IPS DF 6.9 (cell line): ENCODE results near the gene FBXL20.

Source experiments
- DNase-seq: peaks from one replicate; pipeline ENCODE4 v3.0.0-alpha.2; 2013; ENCODE audit warnings: low read depth, low spot score
- H3K27ac ChIP-seq: one replicate; pipeline ENCODE4 v1.5.1; 2013; ENCODE audit warnings: low read length, control low read depth
- H3K27me3 ChIP-seq: 2 replicates; pipeline ENCODE4 v1.6.1; 2013; ENCODE audit warnings: mild to moderate bottlenecking, low read length; ENCODE audit not compliant: control insufficient read depth, insufficient read depth
- H3K36me3 ChIP-seq: 2 replicates; pipeline ENCODE4 v1.6.1; 2013; ENCODE audit warnings: low read length; ENCODE audit not compliant: control insufficient read depth, insufficient read depth
- H3K4me1 ChIP-seq: 2 replicates; pipeline ENCODE4 v1.6.1; 2013; ENCODE audit warnings: low read length; ENCODE audit not compliant: control insufficient read depth, insufficient read depth
- H3K4me3 ChIP-seq: 2 replicates; pipeline ENCODE4 v1.5.1; 2013; ENCODE audit warnings: mild to moderate bottlenecking, low read length
- H3K9me3 ChIP-seq: 2 replicates; pipeline ENCODE4 v1.6.1; 2013; ENCODE audit warnings: low read length, inconsistent platforms; ENCODE audit not compliant: control insufficient read depth, insufficient read depth
- WGBS: extraction: QIAGEN DNeasy Blood & Tissue Kit; methylation state at CpG from one replicate; pipeline ENCODE4 v1.1.7; 2013; ENCODE audit warnings: mixed read lengths, missing lambda C conversion rate; ENCODE audit not compliant: insufficient read length, insufficient coverage; 5-methylcytosine and 5-hydroxymethylcytosine counted together

The FBXL20 gene

DNA sequence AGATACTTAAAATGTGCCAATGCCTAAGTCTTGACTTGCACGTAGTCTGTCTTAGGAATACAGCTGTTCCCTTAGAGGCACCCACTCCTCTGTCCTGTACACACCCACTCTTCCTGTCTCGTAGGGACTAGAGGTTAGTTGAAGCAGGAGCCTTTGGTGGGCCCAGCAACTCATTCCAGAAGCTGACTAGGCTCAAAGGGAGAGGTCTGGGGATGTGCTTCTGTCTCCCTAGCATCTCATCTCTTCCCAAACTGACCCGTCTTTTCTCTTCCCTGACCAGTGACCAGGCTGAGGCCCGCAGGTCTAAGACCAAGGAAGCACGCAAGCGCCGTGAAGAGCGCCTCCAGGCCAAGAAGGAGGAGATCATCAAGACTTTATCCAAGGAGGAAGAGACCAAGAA is 197.2 kb downstream of the FBXL20 start:
- no CpG with 5 or more reads among the region's 8 CpGs for WGBS

More for the DNA sequence above, 197.2 kb downstream of the FBXL20 start:
- Histone ChIP-seq H3K27me3 (no peaks in the 10 kb centered on the region), H3K36me3 (peaks cover 35% of the 10 kb centered on the region), H3K9me3 (no peaks in the 10 kb centered on the region), H3K27ac (no peak overlapping the region), H3K4me1 (peaks cover 5% of the 10 kb centered on the region), H3K4me3 (no peak overlapping the region)
- no peak for DNase-seq
